ENCODE data around the gene TUBGCP3.

TUBGCP3 gene

DNA sequence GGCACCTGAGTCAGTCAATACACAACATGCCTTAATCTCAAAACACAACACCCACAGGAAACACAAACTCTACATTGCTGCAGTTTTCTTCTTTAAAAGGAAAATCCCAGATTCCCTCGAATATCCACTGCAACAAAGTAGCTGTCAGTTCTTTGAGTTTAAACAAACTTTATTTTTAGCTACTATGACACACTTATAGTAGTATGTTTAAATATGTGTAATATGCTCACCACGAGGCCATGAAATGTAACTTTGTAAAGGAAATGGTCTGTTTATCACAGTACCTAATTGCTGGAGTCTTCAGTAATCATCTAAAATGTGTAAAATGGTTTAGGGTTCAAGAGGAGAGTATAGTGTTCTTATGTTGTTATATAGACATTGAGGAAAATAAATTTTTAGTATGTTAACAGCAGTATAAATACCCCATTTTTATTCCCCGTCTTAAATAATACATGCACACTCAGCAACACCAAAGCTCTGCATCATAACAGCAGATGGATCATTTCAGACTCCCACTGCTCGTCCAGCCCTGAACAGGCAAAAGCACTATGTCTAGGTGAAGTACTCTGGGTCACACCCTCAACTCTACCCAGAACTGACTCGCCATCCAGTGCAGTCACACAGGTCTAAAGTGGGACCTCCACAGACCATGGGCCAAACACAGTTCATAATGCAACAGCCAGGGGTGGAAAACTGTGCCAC is 20.6 kb downstream of the TUBGCP3 start:
- Histone ChIP-seq H3K79me2 (ENCODE audit: insufficient read depth, low read length) (peaks cover 67% of the 10 kb centered on the region), H3K36me3 (ENCODE audit: insufficient read depth, low read length) (peaks cover 78% of the 10 kb centered on the region), H3K4me2 (ENCODE audit: low read length) (no peak overlapping the region), H4K20me1 (ENCODE audit: insufficient read depth, low read length) (peaks cover 3% of the 10 kb centered on the region; the same call in 1 of the 2 replicates), H2AFZ (ENCODE audit: low read length) (no peak overlapping the region), H3K27ac (ENCODE audit: low read depth, low read length, poor library complexity, severe bottlenecking) (no peak overlapping the region), H3K9me3 (ENCODE audit: low read length) (no peaks in the 10 kb centered on the region), H3K4me1 (ENCODE audit: insufficient read depth, low read length, severe bottlenecking) (peaks cover 14% of the 10 kb centered on the region), H3K9me2 (ENCODE audit: low read depth, low read length) (no peaks in the 10 kb centered on the region), H3K4me3 (ENCODE audit: low read depth, low read length, poor library complexity, severe bottlenecking) (no peak overlapping the region), H3F3A (ENCODE audit: insufficient read depth, low read length) (no peaks in the 10 kb centered on the region), H3K27me3 (ENCODE audit: insufficient read depth, low read length) (no peaks in the 10 kb centered on the region), H3K9ac (ENCODE audit: low read length) (no peak overlapping the region)
- TF ChIP-seq, protein P1, sequence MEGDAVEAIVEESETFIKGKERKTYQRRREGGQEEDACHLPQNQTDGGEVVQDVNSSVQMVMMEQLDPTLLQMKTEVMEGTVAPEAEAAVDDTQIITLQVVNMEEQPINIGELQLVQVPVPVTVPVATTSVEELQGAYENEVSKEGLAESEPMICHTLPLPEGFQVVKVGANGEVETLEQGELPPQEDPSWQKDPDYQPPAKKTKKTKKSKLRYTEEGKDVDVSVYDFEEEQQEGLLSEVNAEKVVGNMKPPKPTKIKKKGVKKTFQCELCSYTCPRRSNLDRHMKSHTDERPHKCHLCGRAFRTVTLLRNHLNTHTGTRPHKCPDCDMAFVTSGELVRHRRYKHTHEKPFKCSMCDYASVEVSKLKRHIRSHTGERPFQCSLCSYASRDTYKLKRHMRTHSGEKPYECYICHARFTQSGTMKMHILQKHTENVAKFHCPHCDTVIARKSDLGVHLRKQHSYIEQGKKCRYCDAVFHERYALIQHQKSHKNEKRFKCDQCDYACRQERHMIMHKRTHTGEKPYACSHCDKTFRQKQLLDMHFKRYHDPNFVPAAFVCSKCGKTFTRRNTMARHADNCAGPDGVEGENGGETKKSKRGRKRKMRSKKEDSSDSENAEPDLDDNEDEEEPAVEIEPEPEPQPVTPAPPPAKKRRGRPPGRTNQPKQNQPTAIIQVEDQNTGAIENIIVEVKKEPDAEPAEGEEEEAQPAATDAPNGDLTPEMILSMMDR (IDR thresholded peaks at IDR 0.05; ENCODE audit: low read length), result no peak
- TF ChIP-seq EZH2 (IDR thresholded peaks at IDR 0.05; ENCODE audit: borderline replicate concordance, low read length), result no peak

DNA sequence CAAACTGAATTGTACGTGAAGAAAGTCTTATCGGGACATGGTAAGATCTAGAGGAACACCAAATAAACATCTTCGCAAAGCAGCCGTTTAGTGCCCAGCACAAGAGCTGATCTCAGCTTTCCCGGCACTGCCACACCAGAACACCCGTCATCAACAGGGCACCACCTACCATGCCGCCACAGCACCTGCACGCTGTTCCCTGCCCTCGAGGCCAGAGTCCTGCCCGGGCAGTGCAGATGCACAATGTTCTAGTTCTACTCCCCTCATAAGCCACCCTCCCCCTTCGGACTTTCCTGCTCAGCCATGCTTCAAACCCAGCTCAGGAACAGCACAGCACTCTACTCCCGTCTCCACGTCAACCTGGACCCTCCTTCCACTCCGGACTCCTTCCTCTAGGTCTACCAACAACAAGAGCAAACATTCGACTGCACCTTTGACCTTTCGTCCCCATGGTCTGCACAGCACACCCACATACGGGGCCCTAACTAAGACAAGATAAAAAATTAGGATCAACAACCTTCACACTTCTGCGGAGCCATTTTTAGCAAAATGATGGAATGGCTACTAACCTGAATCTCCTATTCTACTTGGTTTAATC is 25.1 kb downstream of the TUBGCP3 start:
- Histone ChIP-seq H3K4me1 (ENCODE audit: insufficient read depth, low read length, severe bottlenecking) (peaks cover 13% of the 10 kb centered on the region), H3K9me2 (ENCODE audit: low read depth, low read length) (no peaks in the 10 kb centered on the region), H3F3A (ENCODE audit: insufficient read depth, low read length) (no peaks in the 10 kb centered on the region), H3K27ac (ENCODE audit: low read depth, low read length, poor library complexity, severe bottlenecking) (no peak overlapping the region), H3K9me3 (ENCODE audit: low read length) (no peaks in the 10 kb centered on the region), H2AFZ (ENCODE audit: low read length) (no peak overlapping the region), H3K79me2 (ENCODE audit: insufficient read depth, low read length) (peaks cover 41% of the 10 kb centered on the region), H3K4me3 (ENCODE audit: low read depth, low read length, poor library complexity, severe bottlenecking) (no peak overlapping the region), H3K4me2 (ENCODE audit: low read length) (no peak overlapping the region), H3K9ac (ENCODE audit: low read length) (no peak overlapping the region), H3K36me3 (ENCODE audit: insufficient read depth, low read length) (peaks cover 92% of the 10 kb centered on the region), H3K27me3 (ENCODE audit: insufficient read depth, low read length) (no peaks in the 10 kb centered on the region), H4K20me1 (ENCODE audit: insufficient read depth, low read length) (no peaks in the 10 kb centered on the region)
- TF ChIP-seq EZH2 (IDR thresholded peaks at IDR 0.05; ENCODE audit: borderline replicate concordance, low read length), result no peak
- TF ChIP-seq, protein P1 (IDR thresholded peaks at IDR 0.05; ENCODE audit: low read length), result no peak

DNA sequence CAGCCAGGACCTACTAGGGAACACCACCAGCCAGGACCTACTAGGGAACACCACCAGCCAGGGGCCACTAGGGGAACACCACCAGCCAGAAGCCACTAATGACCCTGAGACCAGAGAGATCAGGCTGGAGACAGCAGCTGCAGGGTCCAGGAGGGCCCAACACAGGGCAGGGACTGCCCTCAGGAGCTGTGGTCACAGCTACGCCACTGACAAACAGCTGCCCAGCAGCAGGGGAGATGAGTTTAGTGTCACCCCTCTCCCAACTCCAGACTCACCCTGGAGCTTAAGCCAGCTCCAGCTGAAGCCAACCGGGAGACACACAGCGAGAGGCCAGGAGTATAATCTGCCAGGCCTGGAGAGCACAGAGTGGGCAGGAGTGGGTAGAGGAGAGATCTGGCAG is 25.7 kb downstream of the TUBGCP3 start:
- Histone ChIP-seq H3K9me3 (ENCODE audit: low read length) (no peaks in the 10 kb centered on the region), H3K4me1 (ENCODE audit: insufficient read depth, low read length, severe bottlenecking) (peaks cover 13% of the 10 kb centered on the region), H2AFZ (ENCODE audit: low read length) (no peak overlapping the region), H3K36me3 (ENCODE audit: insufficient read depth, low read length) (peaks cover 92% of the 10 kb centered on the region), H3K9me2 (ENCODE audit: low read depth, low read length) (no peaks in the 10 kb centered on the region), H3K27ac (ENCODE audit: low read depth, low read length, poor library complexity, severe bottlenecking) (no peak overlapping the region), H3K27me3 (ENCODE audit: insufficient read depth, low read length) (no peaks in the 10 kb centered on the region), H3K9ac (ENCODE audit: low read length) (no peak overlapping the region), H4K20me1 (ENCODE audit: insufficient read depth, low read length) (no peaks in the 10 kb centered on the region), H3K4me2 (ENCODE audit: low read length) (no peak overlapping the region), H3K79me2 (ENCODE audit: insufficient read depth, low read length) (peaks cover 36% of the 10 kb centered on the region), H3F3A (ENCODE audit: insufficient read depth, low read length) (no peaks in the 10 kb centered on the region), H3K4me3 (ENCODE audit: low read depth, low read length, poor library complexity, severe bottlenecking) (no peak overlapping the region)
- TF ChIP-seq EZH2 (IDR thresholded peaks at IDR 0.05; ENCODE audit: borderline replicate concordance, low read length), result no peak
- TF ChIP-seq, protein P1 (IDR thresholded peaks at IDR 0.05; ENCODE audit: low read length), result no peak

All from OCI-LY1 (cell line).